OCI-LY7 (cell line): Measurements from ENCODE around the gene FBLN1. TPM values are rescaled to one million over a fixed set of nuclear protein-coding genes. Genes with fewer than 3 reads are reported as not detected.

Source experiments
- BruUV-seq: library from RNA; stranded (reverse); fragments of 400-500 nt; replicated peaks from 2 replicates; lab custom pipeline; 2021; lab: Mats Ljungman, UMichigan
- CTCF ChIA-PET: fragments of 300-600 bp; sonication (Branson Sonifier 250); formaldehyde crosslinking; loops from one replicate; lab custom pipeline; 2022; ENCODE audit warnings: antibody characterized with exemption; ENCODE audit not compliant: unreplicated experiment; lab: Charles Lee
- POLR2A ChIA-PET: fragments of 300-600 bp; sonication (Branson Sonifier 250); formaldehyde crosslinking; loops from one replicate; lab custom pipeline; 2022; ENCODE audit warnings: antibody characterized with exemption; lab: Charles Lee
- DNase-seq: peaks from one replicate; pipeline ENCODE4 v3.0.0-alpha.2; 2015; ENCODE audit warnings: low spot score
- H2AFZ ChIP-seq: fragments of 200-600 bp; sonication (generic), shearing (Covaris generic); 2 replicates; pipeline ENCODE4 v1.6.1; 2014; ENCODE audit warnings: mild to moderate bottlenecking, antibody characterized with exemption, low read length, moderate library complexity
- H3K27ac ChIP-seq: fragments of 200-600 bp; sonication (generic); 2 replicates; pipeline ENCODE4 v1.5.1; 2014; ENCODE audit warnings: mixed run types, low read depth, mild to moderate bottlenecking, moderate library complexity, low read length, inconsistent platforms; ENCODE audit not compliant: poor library complexity, severe bottlenecking
- H3K36me3 ChIP-seq: fragments of 200-600 bp; sonication (generic); 2 replicates; pipeline ENCODE4 v1.6.1; 2014; ENCODE audit warnings: mild to moderate bottlenecking, antibody characterized with exemption, low read length, moderate library complexity, mixed read lengths; ENCODE audit not compliant: insufficient read depth
- H3K4me1 ChIP-seq: fragments of 200-600 bp; sonication (generic); 2 replicates; pipeline ENCODE4 v1.5.1; 2014; ENCODE audit warnings: mild to moderate bottlenecking, low read length; ENCODE audit not compliant: insufficient read depth, poor library complexity, severe bottlenecking
- H3K4me2 ChIP-seq: fragments of 200-600 bp; sonication (generic); 2 replicates; pipeline ENCODE4 v1.6.1; 2014; ENCODE audit warnings: mild to moderate bottlenecking, low read length
- H3K4me3 ChIP-seq: fragments of 200-600 bp; sonication (generic); 2 replicates; pipeline ENCODE4 v1.5.1; 2014; ENCODE audit warnings: mild to moderate bottlenecking, low read depth, low read length; ENCODE audit not compliant: poor library complexity, severe bottlenecking
- H3K79me2 ChIP-seq: fragments of 200-600 bp; sonication (generic); 2 replicates; pipeline ENCODE4 v1.6.1; 2016; ENCODE audit warnings: low read depth, mild to moderate bottlenecking, low read length, moderate library complexity, mixed read lengths; ENCODE audit not compliant: insufficient read depth
- H3K9me2 ChIP-seq: fragments of 200-600 bp; sonication (generic); 2 replicates; pipeline ENCODE4 v1.6.1; 2016; ENCODE audit warnings: mild to moderate bottlenecking, low read length, mixed read lengths; ENCODE audit not compliant: insufficient read depth
- H3K9me3 ChIP-seq: fragments of 200-600 bp; sonication (generic); 2 replicates; pipeline ENCODE4 v1.6.1; 2014; ENCODE audit warnings: mild to moderate bottlenecking, mixed run types, low read length, mixed read lengths
- H4K20me1 ChIP-seq: fragments of 200-600 bp; sonication (generic); 2 replicates; pipeline ENCODE4 v1.6.1; 2014; ENCODE audit warnings: mild to moderate bottlenecking, antibody characterized with exemption, low read length, moderate library complexity, mixed read lengths; ENCODE audit not compliant: insufficient read depth
- EZH2phosphoT487 ChIP-seq: fragments of 200-600 bp; sonication (generic); IDR thresholded peaks from 2 replicates; pipeline ENCODE4 v1.6.1; 2018; ENCODE audit warnings: low read depth, borderline replicate concordance, mild to moderate bottlenecking, mixed run types, antibody characterized with exemption, low read length, moderate library complexity, mixed read lengths
- intact Hi-C: fragments of 100-400 bp; cut with micrococcal nuclease; formaldehyde crosslinking; loops from one replicate; pipeline ENCODE4 v1.10.0; 2022; ENCODE audit not compliant: unreplicated experiment
- total RNA-seq, 2 experiments: library from RNA; depleted of rRNA in 1 of 2; stranded (reverse); fragments of >200 nt in 1 of 2; shearing (Covaris generic) in 1 of 2; gene quantifications; 2 replicates each; pipeline ENCODE4 v1.2.3, GENCODE V29; 2014 to 2022
- TF ChIP-seq, protein P1 (sequence below): fragments of 200-600 bp; sonication (generic); conservative IDR thresholded peaks from 2 replicates; pipeline ENCODE4 v1.5.1; 2014; ENCODE audit warnings: mild to moderate bottlenecking, antibody characterized with exemption, low read length, moderate library complexity, mixed read lengths

FBLN1 gene
- total RNA-seq, 2 experiments from 2014 or later: not detected

DNA sequence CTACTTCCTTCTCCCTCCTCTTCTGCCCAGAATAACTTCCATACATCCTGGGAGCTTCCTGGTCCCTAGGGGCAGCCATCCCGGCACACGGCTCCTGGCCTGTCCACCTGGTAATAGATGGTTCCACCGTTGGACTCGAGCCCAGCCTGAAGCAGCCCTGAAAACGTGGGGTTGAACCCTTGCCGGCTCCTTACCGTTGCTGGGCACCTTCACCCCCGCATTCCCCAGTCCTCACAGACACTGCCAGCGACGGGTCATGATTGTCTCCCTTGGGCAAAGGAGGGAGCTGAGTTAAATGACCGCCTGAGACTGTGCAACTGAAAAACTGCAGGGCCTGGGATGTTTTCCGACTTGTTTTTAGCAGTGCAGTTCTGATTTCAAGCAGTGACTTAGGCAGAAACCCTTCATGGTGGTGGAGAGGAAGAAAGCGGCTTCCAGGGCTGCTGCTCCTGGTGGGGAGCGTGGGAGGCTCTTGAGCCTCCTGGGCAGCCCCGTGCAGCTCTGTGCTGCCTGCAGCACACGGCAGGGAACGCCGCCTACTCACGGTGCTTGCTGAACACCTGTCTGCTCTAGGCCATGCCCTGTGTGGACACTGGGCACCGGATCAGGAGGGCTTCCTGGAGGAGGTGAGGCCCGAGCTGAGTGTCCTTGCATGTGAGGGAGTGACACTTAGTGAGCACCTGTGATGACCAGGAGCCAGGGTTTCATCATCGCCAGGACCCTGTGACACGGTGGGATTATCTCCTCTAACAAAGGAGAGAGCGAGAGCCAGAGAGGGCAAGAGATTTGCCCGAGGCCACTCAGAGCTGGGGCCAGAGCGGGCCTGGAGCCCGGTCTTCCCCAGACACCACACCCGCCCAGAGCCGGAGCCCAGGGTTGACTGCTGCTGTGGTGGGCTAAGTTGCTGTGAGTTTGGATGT, 77.4 kb downstream of the FBLN1 start:
- DNase-seq: no peak
- CTCF ChIA-PET: no interaction called here
- no peaks in the 10 kb centered on the region for H3K36me3 ChIP-seq
- H4K20me1 ChIP-seq: no peaks in the 10 kb centered on the region
- peaks cover 20% of the 10 kb centered on the region for H3K4me1 ChIP-seq
- BruUV-seq: no TSS peak
- H3K79me2 ChIP-seq: no peaks in the 10 kb centered on the region
- TF ChIP-seq, protein P1, sequence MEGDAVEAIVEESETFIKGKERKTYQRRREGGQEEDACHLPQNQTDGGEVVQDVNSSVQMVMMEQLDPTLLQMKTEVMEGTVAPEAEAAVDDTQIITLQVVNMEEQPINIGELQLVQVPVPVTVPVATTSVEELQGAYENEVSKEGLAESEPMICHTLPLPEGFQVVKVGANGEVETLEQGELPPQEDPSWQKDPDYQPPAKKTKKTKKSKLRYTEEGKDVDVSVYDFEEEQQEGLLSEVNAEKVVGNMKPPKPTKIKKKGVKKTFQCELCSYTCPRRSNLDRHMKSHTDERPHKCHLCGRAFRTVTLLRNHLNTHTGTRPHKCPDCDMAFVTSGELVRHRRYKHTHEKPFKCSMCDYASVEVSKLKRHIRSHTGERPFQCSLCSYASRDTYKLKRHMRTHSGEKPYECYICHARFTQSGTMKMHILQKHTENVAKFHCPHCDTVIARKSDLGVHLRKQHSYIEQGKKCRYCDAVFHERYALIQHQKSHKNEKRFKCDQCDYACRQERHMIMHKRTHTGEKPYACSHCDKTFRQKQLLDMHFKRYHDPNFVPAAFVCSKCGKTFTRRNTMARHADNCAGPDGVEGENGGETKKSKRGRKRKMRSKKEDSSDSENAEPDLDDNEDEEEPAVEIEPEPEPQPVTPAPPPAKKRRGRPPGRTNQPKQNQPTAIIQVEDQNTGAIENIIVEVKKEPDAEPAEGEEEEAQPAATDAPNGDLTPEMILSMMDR: no peak
- no peak for TF ChIP-seq EZH2phosphoT487
- intact Hi-C loops: loop anchor here (2.0 to 10.0 kb wide), 3 partner anchors 62 to 283 kb away; no protein-coding TSS in a partner anchor
- no peak overlapping the region for H3K4me2 ChIP-seq
- no peak overlapping the region for H3K4me3 ChIP-seq
- H3K9me2 ChIP-seq: no peaks in the 10 kb centered on the region
- POLR2A ChIA-PET: no interaction called here
- no peaks in the 10 kb centered on the region for H3K9me3 ChIP-seq
- no peak overlapping the region for H2AFZ ChIP-seq
- no peak overlapping the region for H3K27ac ChIP-seq

DNA sequence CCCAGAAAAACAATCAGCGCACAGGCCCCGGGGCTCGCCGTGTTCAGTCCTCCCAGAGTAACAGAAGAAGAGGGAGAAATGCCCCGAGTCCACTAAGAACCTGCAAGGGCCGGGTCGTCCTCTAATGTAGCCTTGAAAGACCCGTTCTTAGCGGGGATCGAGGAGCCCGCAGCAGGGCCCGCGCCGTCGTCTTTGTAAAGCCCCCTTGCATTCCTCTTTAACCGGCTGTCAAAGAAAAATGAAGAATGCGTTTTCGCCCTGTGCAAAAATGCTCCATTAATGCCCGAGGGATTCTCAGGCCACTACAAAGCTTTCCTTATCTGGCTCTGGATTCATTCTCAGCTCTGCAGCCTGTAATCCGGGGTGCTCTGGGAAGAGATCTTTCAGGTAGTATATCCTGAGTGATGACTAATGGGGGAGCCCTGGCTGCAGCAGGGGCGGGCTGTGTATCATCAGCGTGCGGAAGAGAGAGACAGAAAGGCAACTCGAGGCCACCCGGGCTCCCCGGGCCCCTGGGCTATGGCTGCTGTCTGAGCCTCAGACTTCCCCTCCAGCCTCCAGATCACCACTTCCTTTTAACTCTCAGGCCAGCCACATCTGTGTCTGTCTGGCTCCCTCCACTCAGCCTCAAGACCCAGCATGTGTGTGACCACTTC, 78.2 kb downstream of the FBLN1 start:
- H3K27ac ChIP-seq: no peak overlapping the region
- ChIA-PET CTCF (no interaction called here), POLR2A (no interaction called here)
- no peaks in the 10 kb centered on the region for H3K9me3 ChIP-seq
- intact Hi-C loops: loop anchor here (5.0 kb wide), 1 partner anchor 61 kb away; no protein-coding TSS in a partner anchor
- no peak for DNase-seq
- H3K79me2 ChIP-seq: no peaks in the 10 kb centered on the region
- no peaks in the 10 kb centered on the region for H3K9me2 ChIP-seq
- TF ChIP-seq EZH2phosphoT487: no peak
- TF ChIP-seq, protein P1: no peak
- peaks cover 20% of the 10 kb centered on the region for H3K4me1 ChIP-seq
- no peaks in the 10 kb centered on the region for H3K36me3 ChIP-seq
- H2AFZ ChIP-seq: no peak overlapping the region
- no peaks in the 10 kb centered on the region for H4K20me1 ChIP-seq
- BruUV-seq: no TSS peak
- no peak overlapping the region for H3K4me2 ChIP-seq
- H3K4me3 ChIP-seq: no peak overlapping the region
